Spleen (tissue), 10 donors: ENCODE results near the gene MSGN1. TPM values are rescaled to one million over a fixed set of nuclear protein-coding genes. Genes with fewer than 3 reads are reported as not detected.

Experiments
- polyA plus RNA-seq, 3 donors: library from polyadenylated mRNA; stranded (reverse); fragments of 200-250 nt; gene quantifications; one replicate each; pipeline ENCODE4 v1.2.1, GENCODE V29; 2013
- total RNA-seq, 7 donors: library from RNA; depleted of rRNA in 3 of 7; stranded (reverse); fragments of >200 nt in 3 of 7; fragmentation: NEBNext Ultra II Directional in 4 of 7; extraction: Animal tissue kit (Norgen Biotek cat#: 25700) in 4 of 7; gene quantifications; one replicate each; pipeline versions ENCODE4 v1.1.0 to v1.2.1, GENCODE V29; 2016 to 2021
- donor health status: healthy with polysubstance abuse.
- donor health status: DM: no; HTN: no; CAD: no; lungs with moderate emphysema.
- donor health status: DM: no; HTN: no; CAD: no.
- donor health status: Bipolar disorder and iron deficiency.
- donor health status: healthy.
- donor health status: DM: no; HTN: no; CAD: no.
- donor health status: DM: yes; HTN: yes; CAD: no.

The MSGN1 gene
- total and polyA plus RNA-seq, 10 donors = not detected

Other genes with a start within 250 kb of the MSGN1 start
- 10 to 100 TPM; 24.9 to 44.8 (median 32.8) TPM for gene SMC6, start 62.6 kb upstream of the MSGN1 start, total RNA-seq
- gene SMC6, start 62.6 kb upstream of the MSGN1 start, polyA plus RNA-seq = 10 to 100 TPM; 17.6 to 24.8 (median 20.1) TPM
- gene GEN1, start 62.3 kb upstream of the MSGN1 start, total RNA-seq = 10 to 100 TPM; 13.5 to 22.0 (median 19.5) TPM
- 10 to 100 TPM in 1 of 3 donors, 1 to 10 TPM in 2; 4.3 to 10.7 (median 6.0) TPM for gene GEN1, start 62.3 kb upstream of the MSGN1 start, polyA plus RNA-seq
- gene KCNS3, start 62.2 kb downstream of the MSGN1 start, total RNA-seq = 1 to 10 TPM in 4 of 7 donors, under 1 TPM in 3; 0.67 to 2.6 (median 1.5) TPM
- 1 to 10 TPM in 1 of 3 donors, under 1 TPM in 2; 0.41 to 1.1 (median 0.42) TPM for gene KCNS3, start 62.2 kb downstream of the MSGN1 start, polyA plus RNA-seq